ENCODE results near the gene PANK3. TPM values are rescaled to one million over a fixed set of nuclear protein-coding genes. Genes with fewer than 3 reads are reported as not detected.

The PANK3 gene
- total RNA-seq, 4 donors from 2014 or later = 24.9 to 40.1 (median 35.4) TPM

GRCh38 chr5:168570490-168571328 lies 8.5 kb downstream of the PANK3 start:
- intact Hi-C loops (cut with DNase I) = no loop called here
- no peak for TF ChIP-seq POLR2A (IDR thresholded peaks at IDR 0.05)
- TF ChIP-seq, protein P1, sequence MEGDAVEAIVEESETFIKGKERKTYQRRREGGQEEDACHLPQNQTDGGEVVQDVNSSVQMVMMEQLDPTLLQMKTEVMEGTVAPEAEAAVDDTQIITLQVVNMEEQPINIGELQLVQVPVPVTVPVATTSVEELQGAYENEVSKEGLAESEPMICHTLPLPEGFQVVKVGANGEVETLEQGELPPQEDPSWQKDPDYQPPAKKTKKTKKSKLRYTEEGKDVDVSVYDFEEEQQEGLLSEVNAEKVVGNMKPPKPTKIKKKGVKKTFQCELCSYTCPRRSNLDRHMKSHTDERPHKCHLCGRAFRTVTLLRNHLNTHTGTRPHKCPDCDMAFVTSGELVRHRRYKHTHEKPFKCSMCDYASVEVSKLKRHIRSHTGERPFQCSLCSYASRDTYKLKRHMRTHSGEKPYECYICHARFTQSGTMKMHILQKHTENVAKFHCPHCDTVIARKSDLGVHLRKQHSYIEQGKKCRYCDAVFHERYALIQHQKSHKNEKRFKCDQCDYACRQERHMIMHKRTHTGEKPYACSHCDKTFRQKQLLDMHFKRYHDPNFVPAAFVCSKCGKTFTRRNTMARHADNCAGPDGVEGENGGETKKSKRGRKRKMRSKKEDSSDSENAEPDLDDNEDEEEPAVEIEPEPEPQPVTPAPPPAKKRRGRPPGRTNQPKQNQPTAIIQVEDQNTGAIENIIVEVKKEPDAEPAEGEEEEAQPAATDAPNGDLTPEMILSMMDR (IDR thresholded peaks at IDR 0.05) = no peak
- Histone ChIP-seq H3K27me3 (no peaks in the 10 kb centered on the region), H3K27ac (no peak overlapping the region), H3K36me3 (peaks cover 0 to 37% (median 0%) of the 10 kb centered on the region in 3 donors), H3K4me3 (no peak overlapping the region), H3K9me3 (no peaks in the 10 kb centered on the region), H3K4me1 (peaks cover 0 to 5% (median 0%) of the 10 kb centered on the region in 3 donors)
- no peak for DNase-seq
- WGBS, 2 donors = 82 to 87% methylated on average over 11 of the region's 11 CpGs

DNA sequence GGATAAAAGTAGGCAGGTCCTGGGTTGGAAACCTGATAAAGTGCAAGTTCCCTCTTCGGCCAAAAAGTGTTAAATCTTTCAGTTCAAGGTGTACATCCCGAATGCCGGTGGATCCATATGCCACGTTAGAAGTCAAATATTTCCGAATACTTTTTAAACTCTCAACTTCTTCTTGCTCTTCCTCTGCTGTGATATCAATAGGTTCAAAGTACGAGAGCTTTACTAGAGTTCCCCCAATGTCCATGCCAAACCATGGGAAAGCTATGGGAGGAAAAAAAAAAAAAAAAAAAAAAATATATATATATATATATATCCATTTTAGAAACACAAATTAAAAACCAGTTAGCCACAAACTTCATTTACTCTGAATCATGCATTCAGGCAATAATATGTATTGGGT lies 10.4 kb downstream of the PANK3 start:
- WGBS, 2 donors = 94 to 98% methylated on average over 6 of the region's 6 CpGs
- H3K4me3 ChIP-seq = no peak overlapping the region
- H3K36me3 ChIP-seq = peaks cover 0 to 55% (median 0%) of the 10 kb centered on the region in 3 donors
- H3K27ac ChIP-seq = no peak overlapping the region
- intact Hi-C loops (cut with DNase I) = no loop called here
- no peaks in the 10 kb centered on the region for H3K27me3 ChIP-seq
- no peak for DNase-seq
- H3K9me3 ChIP-seq = no peaks in the 10 kb centered on the region
- no peaks in the 10 kb centered on the region for H3K4me1 ChIP-seq
- TF ChIP-seq, protein P1 (IDR thresholded peaks at IDR 0.05) = no peak
- TF ChIP-seq POLR2A (IDR thresholded peaks at IDR 0.05) = no peak

DNA sequence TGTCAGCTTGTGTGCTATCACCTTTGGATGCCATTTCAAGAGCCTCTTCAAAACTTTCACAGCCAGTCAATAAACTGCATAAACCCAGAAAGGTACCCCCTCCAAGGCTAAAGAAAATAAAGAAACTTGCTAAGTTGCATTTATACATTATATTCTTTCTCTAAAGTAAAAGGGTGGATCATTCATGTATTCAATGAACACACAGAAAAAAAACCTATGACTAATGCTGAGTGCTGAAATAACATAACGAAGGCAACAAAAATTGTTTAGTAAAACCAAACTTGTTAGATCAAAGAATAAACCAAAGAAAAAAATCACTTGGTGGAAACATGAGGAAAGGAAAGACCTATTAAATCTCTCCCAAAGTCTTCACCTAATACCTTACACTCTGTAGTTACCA lies 15.2 kb downstream of the PANK3 start:
- Histone ChIP-seq H3K9me3 (no peaks in the 10 kb centered on the region), H3K36me3 (peaks cover 0 to 94% (median 0%) of the 10 kb centered on the region in 3 donors), H3K4me1 (no peaks in the 10 kb centered on the region), H3K27ac (no peak overlapping the region), H3K4me3 (no peak overlapping the region), H3K27me3 (no peaks in the 10 kb centered on the region)
- intact Hi-C loops (cut with DNase I) = no loop called here
- whole genome bisulfite sequencing, 2 donors = 52 to 56% methylated on average over 1 of the region's 1 CpG
- DNase-seq = no peak
- TF ChIP-seq, protein P1 (IDR thresholded peaks at IDR 0.05) = no peak
- no peak for TF ChIP-seq POLR2A (IDR thresholded peaks at IDR 0.05)

GRCh38 chr5:168562279-168562678 lies 16.9 kb downstream of the PANK3 start:
- H3K27me3 ChIP-seq = no peaks in the 10 kb centered on the region
- intact Hi-C loops (cut with DNase I) = no loop called here
- H3K27ac ChIP-seq = no peak overlapping the region
- H3K9me3 ChIP-seq = no peaks in the 10 kb centered on the region
- DNase-seq = no peak
- whole genome bisulfite sequencing, 2 donors = 86 to 89% methylated on average over 2 of the region's 2 CpGs
- H3K4me1 ChIP-seq = no peaks in the 10 kb centered on the region
- TF ChIP-seq, protein P1 (IDR thresholded peaks at IDR 0.05) = no peak
- no peak for TF ChIP-seq POLR2A (IDR thresholded peaks at IDR 0.05)
- H3K36me3 ChIP-seq = peaks cover 0 to 99% (median 0%) of the 10 kb centered on the region in 3 donors
- no peak overlapping the region for H3K4me3 ChIP-seq

- no peak overlapping the region for H3K27ac ChIP-seq
- DNase-seq = no peak
- intact Hi-C loops (cut with DNase I) = no loop called here
- no peak overlapping the region for H3K4me3 ChIP-seq
- H3K36me3 ChIP-seq = peaks cover 0 to 100% (median 0%) of the 10 kb centered on the region in 3 donors
- H3K27me3 ChIP-seq = no peaks in the 10 kb centered on the region
- no peaks in the 10 kb centered on the region for H3K9me3 ChIP-seq
- 92 to 98% methylated on average over 2 of the region's 2 CpGs for WGBS, 2 donors
- TF ChIP-seq, protein P1 (IDR thresholded peaks at IDR 0.05) = no peak
- TF ChIP-seq POLR2A (IDR thresholded peaks at IDR 0.05) = no peak
- H3K4me1 ChIP-seq = no peaks in the 10 kb centered on the region
Measured at GRCh38 chr5:168557389-168557788, 21.8 kb downstream of the PANK3 start.

All from esophagus squamous epithelium (tissue), 5 donors.